ENCODE results near the gene PDPR. TPM values are rescaled to one million over a fixed set of nuclear protein-coding genes. Genes with fewer than 3 reads are reported as not detected.

PDPR gene
- total and polyA plus RNA-seq, 2 experiments from 2014 or later, result 8.3 to 38.2 TPM

DNA sequence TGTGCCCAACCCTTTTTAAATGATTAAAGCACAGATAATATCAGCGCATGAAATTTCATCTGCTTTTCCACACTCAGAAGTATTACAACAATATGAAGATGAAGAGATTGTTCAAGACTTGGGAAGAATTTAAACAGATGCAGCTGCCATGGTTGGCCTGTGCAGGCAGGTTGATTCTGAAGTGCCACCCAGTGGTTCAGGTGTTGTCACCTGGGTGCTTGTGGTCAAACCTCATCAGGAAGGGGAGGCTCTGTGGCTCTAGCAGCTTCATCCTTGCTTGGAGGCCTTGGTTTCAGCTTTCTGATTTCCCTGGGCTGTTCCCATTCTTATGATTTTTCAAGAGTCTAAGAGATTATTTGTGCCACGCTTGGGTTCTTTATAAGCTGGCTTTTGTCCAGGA lies 37.3 kb downstream of the PDPR start (continued):
- TF ChIP-seq ZNF462 (CRISPR knock-in tag; IDR thresholded peaks at IDR 0.05), result no peak

DNA sequence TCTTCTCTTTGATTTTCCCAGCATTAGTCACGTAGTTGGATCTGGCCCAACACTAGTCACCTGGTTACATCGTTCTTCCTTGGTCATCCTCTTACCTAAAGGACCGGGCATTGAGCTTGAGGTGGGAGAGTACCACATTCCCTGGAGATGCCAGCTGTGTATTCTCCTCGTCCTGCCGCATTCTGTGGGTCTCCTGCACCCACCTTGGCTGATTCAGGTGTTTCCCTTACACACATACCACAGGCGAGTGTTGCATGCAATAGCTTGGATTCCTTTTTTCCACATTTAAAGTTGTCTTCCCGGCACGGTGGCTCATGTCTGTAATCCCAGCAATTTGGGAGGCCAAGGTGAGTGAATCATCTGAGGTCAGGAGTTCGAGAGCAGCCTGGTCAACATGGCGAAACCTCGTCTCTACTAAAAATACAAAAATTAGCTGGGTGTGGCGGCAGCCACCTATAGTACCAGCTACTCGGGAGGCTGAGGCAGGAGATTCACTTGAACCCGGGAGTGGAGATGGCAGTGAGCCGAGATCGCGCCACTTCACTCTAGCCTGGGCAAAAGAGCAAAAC lies 37.9 kb downstream of the PDPR start:
- Histone ChIP-seq H2AFZ (no peak overlapping the region), H3K4me2 (no peak overlapping the region), H3K79me2 (replicated peaks; ENCODE audit: insufficient read depth) (no peaks in the 10 kb centered on the region), H3K4me1 (ENCODE audit: insufficient read depth) (no peaks in the 10 kb centered on the region), H3K4me3 (no peak overlapping the region), H4K20me1 (replicated peaks; ENCODE audit: insufficient read depth) (peaks cover 47% of the 10 kb centered on the region; the same call in 1 of the 2 replicates), H3K27ac (ENCODE audit: low read depth) (no peak overlapping the region), H3K9me2 (ENCODE audit: insufficient read depth) (no peaks in the 10 kb centered on the region), H3F3A (replicated peaks; ENCODE audit: low read depth) (peaks cover 22% of the 10 kb centered on the region), H3K27me3 (ENCODE audit: insufficient read depth) (no peaks in the 10 kb centered on the region), H3K36me3 (ENCODE audit: insufficient read depth) (peaks cover 51% of the 10 kb centered on the region)
- no peak overlapping the region for H3K27ac Mint-ChIP-seq
- H3K36me3 Mint-ChIP-seq (ENCODE audit: low read depth), result peaks cover 69% of the 10 kb centered on the region
- TF ChIP-seq JUNB (IDR thresholded peaks at IDR 0.05; ENCODE audit: unreplicated experiment) (no peak), NANOG (IDR thresholded peaks at IDR 0.05; ENCODE audit: borderline replicate concordance) (no peak), EZH2 (IDR thresholded peaks at IDR 0.05; ENCODE audit: low read depth, unreplicated experiment) (no peak), EZH2phosphoT487 (IDR thresholded peaks at IDR 0.05; ENCODE audit: unreplicated experiment) (no peak)
- H3K27me3 Mint-ChIP-seq (ENCODE audit: insufficient read depth, low read depth, poor library complexity), result peaks cover 4% of the 10 kb centered on the region
- DNase-seq (ENCODE audit: low spot score) (no peak), ATAC-seq (no peak)
- H3K4me3 Mint-ChIP-seq, result no peak overlapping the region
- no peaks in the 10 kb centered on the region for H3K9me3 Mint-ChIP-seq
- no peaks in the 10 kb centered on the region for H3K4me1 Mint-ChIP-seq
